GM19240 (cell line): ENCODE data around the gene CATSPERB.
"Not testable (repeated sequence)": the region's sequence is repeated elsewhere in the genome, so short reads cannot be mapped to it uniquely, and the experiment has no call there.

Experiments used
- DNase-seq: peaks from one replicate; pipeline ENCODE4 v3.0.0; 2011; ENCODE audit warnings: low spot score; ENCODE audit not compliant: insufficient read length

CATSPERB gene

DNA sequence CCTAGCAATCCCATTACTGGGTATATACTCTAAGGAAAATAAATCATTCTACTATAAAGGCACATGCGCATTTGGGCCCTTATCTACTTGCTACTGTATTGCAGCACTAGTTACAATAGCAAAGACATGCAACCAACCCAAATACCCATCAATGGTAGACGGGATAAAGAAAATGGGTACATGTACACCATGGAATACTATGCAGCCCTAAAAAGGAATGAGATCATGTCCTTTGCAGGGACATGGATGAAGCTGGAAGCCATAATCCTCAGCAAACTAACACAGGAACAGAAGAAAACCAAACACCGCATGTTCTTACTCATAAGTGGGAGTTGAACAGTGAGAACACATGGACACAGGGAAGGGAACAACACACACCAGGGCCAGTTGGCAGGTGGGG is 54.2 kb downstream of the CATSPERB start:
- DNase-seq, result not testable (repeated sequence)

DNA sequence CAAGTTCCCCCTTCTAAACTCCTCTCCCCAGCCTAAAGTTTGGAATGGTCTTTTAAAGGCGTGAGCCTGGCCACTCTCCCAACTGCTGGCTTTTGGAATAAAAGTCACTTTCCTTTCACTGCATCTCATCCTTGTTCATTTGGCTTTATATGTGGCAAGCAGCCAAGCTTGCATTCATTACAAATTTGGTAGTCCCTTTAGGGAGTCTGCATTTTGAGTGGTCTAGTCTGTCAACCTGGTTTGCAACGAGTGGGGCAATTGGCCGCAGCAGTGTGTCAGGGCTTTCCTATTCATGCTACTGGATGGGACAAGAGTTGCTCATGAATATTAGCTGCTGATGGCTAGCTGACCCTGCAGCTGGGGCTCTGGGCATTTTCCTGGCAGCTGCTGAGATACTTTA is 57.0 kb downstream of the CATSPERB start:
- no peak for DNase-seq

DNA sequence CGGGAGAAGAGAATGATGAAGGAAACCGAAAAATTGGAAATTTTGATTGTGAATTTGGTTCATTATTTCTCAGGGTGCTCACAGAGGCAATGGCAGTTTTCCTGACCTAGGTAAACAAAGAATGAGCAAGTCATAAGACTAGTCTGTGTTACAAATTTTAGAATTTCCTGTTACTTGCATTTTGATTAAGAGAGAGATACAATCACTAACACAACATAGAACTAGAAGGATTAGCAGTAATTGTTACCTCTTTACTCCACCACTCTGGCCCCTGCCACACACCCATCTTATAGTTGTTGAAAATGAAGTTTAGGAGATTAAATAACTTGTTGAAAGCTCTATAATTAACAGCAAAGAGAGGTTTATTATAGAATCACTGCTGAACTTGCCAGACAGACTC is 62.0 kb downstream of the CATSPERB start:
- no peak for DNase-seq

DNA sequence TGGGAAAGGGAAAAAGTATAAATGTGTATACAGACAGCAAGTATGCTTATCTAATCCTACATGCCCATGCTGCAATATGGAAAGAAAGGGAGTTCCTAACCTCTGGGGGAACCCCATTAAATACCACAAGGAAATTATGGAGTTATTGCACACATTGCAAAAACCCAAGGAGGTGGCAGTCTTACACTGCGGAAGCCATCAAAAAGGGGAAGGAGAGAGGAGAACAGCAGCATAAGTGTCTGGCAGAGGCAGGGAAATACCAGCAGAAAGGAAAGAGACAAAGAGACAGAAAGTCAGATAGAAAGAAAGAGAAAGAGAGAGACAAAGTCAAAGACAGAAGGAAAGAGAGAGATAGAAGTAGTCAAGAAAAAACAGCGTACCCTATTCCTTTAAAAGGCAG is 64.8 kb downstream of the CATSPERB start:
- not testable (repeated sequence) for DNase-seq

DNA sequence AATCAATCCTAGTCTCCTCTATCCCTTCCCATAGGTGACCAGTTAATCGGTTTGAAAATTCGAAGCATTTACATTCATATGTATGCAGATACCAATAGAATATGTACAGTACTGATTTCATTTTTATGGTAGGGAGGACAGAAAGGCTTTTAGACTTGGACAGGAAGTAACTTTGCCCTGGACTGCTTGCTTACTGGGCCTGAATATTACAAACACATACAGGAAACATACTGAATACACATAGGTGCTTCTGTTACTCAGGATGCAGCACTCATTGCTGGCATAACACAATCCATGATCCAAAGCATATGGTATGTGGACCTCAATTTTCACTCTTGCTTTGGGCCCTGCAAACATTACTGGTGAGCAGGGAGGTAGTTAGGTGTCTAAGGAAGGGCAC is 71.1 kb downstream of the CATSPERB start:
- DNase-seq, result no peak

DNA sequence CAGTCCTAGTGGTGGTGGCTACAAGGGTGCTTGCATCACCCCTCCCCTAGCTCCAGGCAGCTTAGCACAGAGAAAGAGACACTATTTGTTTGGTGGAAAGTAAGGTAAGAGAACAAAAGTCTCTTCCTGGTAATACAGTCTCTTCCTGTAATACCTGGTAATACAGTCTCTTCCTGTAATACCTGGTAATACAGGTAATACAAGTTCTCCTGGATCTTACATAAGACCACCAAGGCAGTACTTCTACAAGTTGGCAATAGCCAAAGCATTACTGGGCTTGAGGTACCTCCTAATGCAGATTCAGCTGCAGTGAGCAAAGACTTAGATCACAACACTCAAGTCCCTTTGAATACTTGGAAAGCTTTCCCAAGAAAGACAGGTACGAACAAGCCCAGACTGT is 77.0 kb downstream of the CATSPERB start:
- DNase-seq, result no peak

DNA sequence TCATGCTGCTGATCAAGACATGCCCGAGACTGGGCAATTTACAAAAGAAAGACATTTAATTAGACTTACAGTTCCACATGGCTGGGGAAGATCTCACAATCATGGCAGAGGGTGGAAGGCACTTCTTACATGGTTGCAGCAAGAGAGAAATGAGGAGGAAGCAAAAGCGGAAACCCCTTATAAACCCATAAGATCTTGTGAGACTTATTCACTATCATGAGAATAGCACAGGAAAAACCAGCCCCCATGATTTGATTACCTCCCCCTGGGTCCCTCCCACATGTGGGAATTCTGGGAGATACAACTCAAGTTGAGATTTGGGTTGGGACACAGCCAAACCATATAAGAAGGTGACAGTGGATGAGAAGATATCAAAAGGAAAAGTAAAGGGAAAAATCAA is 78.4 kb downstream of the CATSPERB start:
- no peak for DNase-seq

DNA sequence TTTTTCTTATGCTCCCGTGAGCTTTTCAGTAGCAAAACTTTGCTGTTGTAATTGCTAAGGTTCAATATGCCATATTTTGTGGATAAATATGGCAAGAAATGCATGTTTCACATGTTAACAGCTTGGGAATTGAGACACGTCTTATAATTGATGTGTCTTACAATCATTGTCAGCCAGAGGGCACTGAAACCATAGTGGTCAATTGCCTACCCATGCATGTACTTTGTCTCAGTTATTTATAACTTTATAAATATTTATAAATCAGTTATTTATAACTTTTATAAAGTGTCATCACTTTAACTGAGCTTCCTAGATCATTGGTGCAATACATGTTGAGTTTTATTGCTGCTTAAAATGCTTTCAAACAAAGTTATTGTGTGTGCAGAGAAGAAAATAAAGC is 82.0 kb downstream of the CATSPERB start:
- DNase-seq, result no peak

DNA sequence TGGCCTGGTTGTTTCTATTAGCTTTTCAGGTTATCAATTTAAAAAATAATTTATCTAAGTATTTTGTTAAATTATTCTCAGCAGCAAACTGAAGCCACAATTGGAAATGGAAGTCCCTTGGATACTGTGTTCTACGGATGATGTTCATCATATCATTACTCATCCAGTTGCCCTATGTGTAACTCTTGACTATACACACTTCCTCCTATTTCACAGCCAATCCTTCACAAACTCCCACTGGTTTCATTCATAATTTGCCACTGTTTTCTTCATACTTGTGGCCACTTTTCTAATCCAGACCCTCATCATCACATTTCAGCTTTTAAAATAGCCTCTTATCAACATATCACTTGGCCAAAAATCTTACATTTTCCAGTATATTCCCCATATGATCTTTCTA is 84.0 kb downstream of the CATSPERB start:
- DNase-seq, result no peak

DNA sequence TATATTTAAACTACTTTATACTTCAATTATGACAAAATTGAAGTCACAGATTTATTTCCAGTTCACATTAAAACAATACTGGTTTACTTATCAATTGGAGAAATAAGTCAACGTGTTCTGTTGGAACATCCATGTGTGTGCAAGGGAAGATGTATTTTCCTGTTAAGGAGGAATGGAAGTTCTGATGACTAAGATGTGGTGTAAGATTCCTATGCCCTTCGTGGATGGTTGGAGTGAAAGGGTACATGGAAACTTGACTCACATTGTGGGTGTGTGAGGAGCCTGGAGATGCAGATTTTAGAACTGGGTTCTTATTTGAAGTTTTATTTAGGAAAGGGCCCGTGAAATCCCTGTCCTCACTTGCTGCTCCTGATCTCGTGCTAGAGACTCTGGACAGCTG is 95.3 kb downstream of the CATSPERB start:
- DNase-seq, result no peak

DNA sequence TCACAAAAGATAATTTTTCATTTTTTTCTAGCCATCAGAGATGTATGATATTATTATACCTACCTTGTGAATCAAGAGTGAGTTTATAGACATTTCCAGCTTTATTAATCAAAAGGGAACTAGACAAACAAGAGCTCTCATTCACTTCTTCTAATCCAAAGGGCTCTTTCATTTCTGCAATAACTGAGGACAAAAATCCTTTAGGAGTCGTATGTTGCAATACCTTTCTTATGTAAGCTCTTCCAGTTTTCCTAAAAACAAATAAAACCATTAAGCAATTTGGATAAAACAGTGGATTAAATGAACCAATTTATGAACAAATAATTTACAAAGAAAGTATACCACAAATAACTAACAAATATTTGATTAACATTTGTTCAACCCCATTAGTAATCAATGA is 107.1 kb downstream of the CATSPERB start:
- no peak for DNase-seq

DNA sequence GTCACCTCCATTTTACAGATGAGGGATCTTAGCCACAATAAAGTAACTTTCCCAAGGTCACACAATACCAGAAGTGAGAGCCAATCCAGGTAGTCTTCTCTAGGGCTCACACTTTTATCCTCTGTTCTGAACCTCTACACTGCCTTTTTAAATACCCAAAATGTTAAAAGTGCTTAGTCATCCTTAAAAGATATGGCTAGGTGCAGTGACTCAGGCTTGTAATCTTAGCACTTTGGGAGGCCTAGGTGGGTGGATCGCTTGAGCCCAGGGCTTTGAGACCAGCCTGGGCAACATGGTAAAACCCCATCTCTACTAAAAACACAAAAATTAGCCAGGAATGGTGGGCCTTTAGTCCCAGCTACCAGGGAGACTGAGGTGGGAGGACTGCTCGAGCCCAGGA is 117.7 kb downstream of the CATSPERB start:
- no peak for DNase-seq

DNA sequence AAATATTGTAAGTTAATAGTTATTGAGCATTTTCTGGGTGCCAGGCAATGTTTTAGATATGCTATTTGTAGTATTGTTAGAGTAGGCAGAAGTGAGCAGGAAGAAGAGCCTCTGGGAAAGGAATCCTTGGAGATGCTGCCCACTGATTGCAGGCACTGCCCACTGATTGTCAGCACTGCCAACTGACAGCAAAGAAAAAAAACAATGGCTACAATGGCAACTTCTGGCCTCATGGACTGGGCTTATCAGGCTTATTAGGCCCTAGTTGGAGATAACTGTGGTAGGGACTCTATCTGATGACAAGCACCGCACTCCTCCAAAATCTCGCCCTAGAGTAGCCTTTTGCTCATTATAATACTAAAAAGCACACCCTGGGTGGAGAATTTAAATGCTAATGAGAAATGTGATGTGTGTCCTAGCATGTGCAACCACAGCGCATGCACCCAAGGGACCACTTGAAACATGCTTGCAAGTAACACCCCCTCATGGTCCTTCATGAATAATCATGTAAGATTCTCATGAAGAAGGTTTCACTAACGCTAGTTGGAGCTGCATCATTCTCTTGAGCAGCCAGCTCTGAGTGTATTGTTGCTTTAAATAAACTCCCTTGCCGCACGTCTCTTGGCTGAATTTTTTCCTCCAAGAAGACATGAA is 118.3 kb downstream of the CATSPERB start:
- DNase-seq, result no peak

DNA sequence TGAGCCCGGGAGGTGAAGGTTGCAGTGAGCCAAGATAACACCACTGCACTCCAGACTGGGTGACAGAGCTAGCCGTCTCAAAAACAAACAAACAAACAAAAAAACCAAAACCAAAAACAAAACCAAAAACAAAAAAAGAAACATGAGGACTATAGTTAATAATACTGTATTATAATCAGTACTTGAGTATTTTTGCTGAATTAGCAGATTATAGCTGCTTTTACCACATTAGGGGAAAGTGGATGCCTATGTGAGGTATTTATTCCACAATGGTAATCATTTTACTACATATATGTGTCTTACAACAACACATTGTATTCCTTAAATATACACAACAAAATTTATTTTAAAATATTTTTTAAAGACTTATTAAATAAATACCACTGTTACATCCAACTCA is 120.4 kb downstream of the CATSPERB start:
- DNase-seq, result no peak

DNA sequence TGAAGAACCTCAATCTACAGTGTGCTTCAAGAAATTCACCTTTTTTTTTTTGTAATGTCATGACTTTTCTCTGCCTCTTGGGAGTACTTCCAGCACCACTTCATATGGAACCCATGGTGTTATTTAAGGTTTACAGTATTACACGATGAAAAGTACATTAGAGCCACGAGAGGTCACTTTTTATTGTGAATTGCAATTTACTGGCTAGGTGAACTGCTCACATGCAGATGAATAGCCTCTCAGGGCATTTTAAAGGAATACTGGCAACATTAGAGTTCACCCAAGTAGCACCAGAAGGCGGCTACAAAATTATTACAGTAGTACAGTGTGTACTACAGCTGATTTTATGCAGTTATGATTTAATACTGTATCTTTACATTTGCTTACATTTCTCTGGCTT is 122.7 kb downstream of the CATSPERB start:
- DNase-seq, result no peak

DNA sequence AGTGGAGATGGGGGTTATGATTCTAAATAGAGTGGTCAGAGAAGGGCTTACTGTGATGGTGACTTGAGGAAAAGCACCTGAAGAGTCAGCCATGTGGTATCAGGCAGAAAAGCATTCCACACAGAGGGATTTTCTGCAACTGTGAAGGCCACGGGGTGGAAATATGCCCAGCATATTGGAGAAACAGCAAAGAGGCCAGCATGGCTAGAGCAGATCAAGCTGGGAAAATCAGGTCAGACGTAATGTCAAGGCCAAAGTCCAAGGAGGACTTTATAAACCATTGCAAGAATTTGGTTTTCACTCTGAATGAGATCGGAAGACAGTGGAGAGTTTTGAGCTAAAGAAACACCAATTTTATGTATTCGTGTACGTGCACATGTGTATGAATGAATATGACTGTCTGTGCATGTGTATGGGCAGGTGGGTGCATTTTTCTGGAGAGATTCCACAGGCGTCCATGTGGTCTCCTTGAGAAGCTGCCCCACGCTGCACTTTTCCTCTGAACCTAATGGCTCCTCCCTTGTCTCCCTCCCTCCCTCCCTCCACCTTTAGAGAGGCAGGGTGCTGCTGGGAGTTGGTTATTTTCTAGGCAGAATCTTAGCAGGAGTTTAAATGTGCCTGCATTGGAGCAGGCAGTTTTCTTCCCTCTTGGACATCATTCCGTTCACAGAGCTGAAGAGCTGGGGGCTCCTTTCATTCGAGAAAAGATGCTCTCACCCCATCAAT is 124.4 kb downstream of the CATSPERB start:
- DNase-seq, result no peak

DNA sequence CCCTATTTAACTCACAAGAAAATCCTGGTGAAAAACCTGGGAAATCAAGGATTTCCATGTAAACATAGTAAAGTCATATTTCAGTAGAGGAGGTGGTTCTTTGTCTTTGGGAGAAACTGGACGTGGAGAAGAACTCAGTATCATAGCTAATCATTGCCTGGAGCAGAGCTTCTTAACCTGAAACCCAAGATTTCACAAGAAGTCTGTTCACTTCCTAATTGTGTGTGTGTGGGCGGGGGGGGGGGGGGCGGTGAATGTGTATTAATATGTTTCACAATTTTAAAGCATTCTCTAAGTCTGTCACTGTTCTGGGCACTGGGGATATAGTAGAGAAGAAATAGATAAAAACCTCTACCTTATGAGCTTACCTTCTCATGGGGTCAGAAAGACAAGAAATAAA is 125.0 kb downstream of the CATSPERB start:
- DNase-seq, result no peak

DNA sequence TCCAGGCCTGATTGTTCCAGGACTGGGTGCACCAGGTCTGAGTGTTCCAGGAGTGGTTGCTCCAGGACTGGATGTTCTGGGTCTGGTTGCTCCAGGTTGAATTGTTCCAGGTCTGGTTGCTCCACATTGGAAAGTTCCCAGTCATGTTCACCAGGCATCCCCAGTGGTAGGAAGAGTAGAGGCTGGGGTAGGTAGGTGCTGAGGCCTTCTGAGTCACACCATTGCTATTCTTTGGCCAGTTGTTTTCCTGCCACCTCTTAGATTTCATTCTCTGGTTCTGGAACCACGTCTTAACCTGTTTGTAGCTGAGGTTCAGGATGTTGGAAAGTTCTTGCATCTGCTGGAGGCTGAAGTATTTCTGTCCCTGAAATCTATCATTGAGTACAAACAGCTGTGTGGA is 127.3 kb downstream of the CATSPERB start:
- not testable (repeated sequence) for DNase-seq

DNA sequence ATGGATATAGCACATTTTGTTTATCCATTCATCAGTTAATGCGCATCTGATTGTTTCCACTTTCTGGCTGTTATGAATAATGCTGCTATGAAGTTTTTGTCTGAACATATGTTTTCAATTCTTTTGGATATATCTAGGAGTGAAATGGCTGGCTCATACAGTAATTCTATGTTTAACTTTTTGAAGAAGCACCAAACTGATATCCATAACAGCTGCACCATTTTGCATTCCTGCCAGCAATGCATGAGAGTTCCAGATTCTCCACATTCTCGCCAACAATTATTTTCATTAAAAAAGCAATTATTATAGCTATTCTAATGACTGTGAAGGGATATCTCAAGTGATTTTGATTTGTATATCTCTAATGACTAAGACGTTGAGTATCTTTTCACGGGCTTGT is 131.9 kb downstream of the CATSPERB start:
- no peak for DNase-seq

DNA sequence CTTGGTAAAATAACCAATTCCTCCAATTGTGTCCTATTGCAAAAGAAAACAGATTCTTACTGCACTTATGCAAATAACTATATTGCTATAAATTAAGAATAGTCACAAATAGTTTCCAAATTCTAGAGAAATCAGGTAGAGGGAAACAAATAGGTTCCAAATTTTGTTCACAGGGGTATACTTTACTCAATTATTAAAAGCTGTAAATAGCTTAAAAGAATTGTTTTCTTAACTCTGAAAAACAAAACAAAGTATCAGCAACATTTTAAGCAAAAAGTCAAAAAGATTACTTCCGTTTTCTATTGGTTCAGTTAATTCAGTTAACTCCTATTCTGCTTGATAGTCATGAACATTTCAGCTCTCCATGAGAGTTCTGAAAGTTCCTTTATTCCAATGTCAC is 136.2 kb downstream of the CATSPERB start:
- DNase-seq, result no peak

DNA sequence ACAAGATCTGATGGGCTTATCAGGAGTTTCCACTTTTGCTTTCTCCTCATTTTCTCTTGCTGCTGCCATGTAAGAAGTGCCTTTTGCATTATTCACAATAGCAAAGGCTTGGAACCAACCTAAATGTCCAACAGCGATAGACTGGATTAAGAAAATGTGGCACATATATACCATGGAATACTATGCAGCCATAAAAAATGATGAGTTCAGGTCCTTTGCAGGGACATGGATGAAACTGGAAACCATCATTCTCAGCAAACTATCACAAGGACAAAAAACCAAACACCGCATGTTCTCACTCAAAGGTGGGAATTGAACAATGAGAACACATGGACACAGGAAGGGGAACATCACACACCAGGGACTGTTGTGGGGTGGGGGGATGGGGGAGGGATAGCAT is 137.9 kb downstream of the CATSPERB start:
- not testable (repeated sequence) for DNase-seq

DNA sequence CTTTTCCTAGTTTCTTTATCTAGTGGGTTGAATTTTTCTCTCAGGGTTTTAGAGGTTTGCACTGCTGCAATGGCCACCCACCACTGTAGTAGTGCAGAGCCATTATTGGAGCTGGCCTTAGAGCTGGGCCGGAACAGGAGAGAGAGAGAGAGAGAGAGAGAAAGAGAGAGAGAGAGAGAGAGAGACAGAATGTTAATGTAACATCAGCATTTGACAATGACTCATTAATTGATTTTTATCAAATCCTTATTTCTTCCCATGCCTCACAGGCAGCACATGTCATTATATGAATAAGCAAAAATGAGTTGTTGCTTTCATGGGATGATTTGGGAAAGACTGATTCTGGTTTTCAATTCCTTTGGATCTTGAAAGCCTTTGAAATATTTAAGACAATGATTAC is 145.5 kb downstream of the CATSPERB start:
- DNase-seq, result no peak

DNA sequence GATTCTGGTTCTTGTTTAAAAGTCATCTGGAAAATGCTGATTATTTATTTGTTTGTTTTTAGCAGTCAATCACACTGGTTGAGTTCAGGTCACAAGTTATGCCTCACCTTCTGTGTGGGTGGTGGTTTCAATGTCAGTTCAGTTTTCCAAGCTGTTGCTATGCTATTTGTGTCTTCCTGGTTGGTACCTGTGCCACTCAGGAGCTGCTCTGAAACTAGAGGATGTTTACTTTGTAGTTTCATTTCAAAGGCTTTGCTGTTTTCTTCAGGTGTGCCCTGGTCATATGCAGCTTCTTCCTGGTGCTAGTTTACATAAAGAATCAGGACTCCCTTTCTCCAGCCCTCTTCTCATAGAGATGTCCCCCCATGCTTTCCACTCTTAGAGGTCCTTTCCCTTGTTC is 146.0 kb downstream of the CATSPERB start:
- DNase-seq, result no peak
